Neural crest cell (in vitro differentiated cells): Measurements from ENCODE around the gene RANBP6. TPM values are rescaled to one million over a fixed set of nuclear protein-coding genes. Genes with fewer than 3 reads are reported as not detected.

Experiments
- DNase-seq: peaks from one replicate; pipeline ENCODE4 v3.0.0; 2021; ENCODE audit warnings: low read depth, mixed read lengths, low spot score
- H3K27ac Mint-ChIP-seq: one replicate; pipeline ENCODE4 v1.8.0; 2021; ENCODE audit warnings: mild to moderate bottlenecking, mixed read lengths; ENCODE audit not compliant: unreplicated experiment
- H3K27me3 Mint-ChIP-seq: 2 replicates; pipeline ENCODE4 v1.8.0; 2021; ENCODE audit warnings: low read depth, mild to moderate bottlenecking, mixed read lengths
- H3K36me3 Mint-ChIP-seq: 2 replicates; pipeline ENCODE4 v1.8.0; 2021; ENCODE audit warnings: low read depth, mild to moderate bottlenecking, mixed read lengths
- H3K4me1 Mint-ChIP-seq: 2 replicates; pipeline ENCODE4 v1.8.0; 2021; ENCODE audit warnings: mixed read lengths
- H3K4me3 Mint-ChIP-seq: one replicate; pipeline ENCODE4 v1.8.0; 2021; ENCODE audit warnings: mild to moderate bottlenecking, mixed read lengths
- H3K9me3 Mint-ChIP-seq: 2 replicates; pipeline ENCODE4 v1.8.0; 2021; ENCODE audit warnings: mixed read lengths
- total RNA-seq: library from RNA; stranded (reverse); gene quantifications from 2 replicates; pipeline ENCODE4 v1.2.1, GENCODE V29; 2021
- TF ChIP-seq, protein P1 (sequence below): fragments of 200-600 bp; sonication (generic); conservative IDR thresholded peaks from 2 replicates; pipeline ENCODE4 v1.5.0; 2021; ENCODE audit warnings: antibody characterized with exemption, mild to moderate bottlenecking

RANBP6 gene
- total RNA-seq, 1 donor from 2014 or later, result 25.6 TPM

DNA sequence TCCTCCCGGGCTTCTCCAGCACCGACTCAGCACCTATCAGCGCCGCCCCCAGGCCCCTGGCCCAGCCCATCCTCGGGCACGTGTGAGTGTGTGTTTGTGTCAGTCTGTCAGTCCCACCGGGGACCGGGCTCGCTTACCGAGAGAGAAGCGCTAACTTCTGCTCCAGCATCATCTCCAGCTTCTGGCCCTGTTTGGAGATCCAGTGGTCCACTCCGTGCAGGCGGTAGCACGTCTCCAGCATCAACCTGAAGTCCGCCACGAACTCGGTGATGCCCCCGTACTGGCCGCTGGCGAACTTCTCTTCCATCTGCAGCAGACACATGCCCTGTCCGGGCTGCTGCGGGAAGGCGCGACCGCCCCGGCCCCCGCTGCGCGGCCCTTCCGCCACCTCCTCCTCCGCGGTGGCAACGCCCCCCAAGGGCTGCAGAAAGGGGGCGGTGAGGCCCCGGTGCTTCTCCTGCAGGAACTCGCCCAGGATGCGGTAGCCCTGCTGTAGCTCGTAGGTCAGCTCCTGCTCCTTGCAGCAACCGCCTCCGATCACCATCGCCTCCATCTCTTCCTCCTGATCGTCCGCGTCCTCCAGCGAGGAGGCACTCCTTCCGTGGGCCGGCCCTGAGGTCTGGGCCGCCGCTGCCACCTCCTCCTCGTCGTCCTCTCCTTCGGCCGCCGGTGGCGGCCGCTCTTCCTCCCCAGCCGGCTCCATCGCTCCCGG is 8.2 kb downstream of the RANBP6 start:
- H3K9me3 Mint-ChIP-seq, result no peaks in the 10 kb centered on the region
- no peaks in the 10 kb centered on the region for H3K27me3 Mint-ChIP-seq
- H3K36me3 Mint-ChIP-seq, result peaks cover 11% of the 10 kb centered on the region
- peak overlapping the region; percentile 78 for H3K27ac Mint-ChIP-seq
- DNase-seq, result peak; percentile 75
- H3K4me1 Mint-ChIP-seq, result peaks cover 44% of the 10 kb centered on the region
- TF ChIP-seq, protein P1, sequence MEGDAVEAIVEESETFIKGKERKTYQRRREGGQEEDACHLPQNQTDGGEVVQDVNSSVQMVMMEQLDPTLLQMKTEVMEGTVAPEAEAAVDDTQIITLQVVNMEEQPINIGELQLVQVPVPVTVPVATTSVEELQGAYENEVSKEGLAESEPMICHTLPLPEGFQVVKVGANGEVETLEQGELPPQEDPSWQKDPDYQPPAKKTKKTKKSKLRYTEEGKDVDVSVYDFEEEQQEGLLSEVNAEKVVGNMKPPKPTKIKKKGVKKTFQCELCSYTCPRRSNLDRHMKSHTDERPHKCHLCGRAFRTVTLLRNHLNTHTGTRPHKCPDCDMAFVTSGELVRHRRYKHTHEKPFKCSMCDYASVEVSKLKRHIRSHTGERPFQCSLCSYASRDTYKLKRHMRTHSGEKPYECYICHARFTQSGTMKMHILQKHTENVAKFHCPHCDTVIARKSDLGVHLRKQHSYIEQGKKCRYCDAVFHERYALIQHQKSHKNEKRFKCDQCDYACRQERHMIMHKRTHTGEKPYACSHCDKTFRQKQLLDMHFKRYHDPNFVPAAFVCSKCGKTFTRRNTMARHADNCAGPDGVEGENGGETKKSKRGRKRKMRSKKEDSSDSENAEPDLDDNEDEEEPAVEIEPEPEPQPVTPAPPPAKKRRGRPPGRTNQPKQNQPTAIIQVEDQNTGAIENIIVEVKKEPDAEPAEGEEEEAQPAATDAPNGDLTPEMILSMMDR, result no peak
- H3K4me3 Mint-ChIP-seq, result peak overlapping the region; percentile 99

DNA sequence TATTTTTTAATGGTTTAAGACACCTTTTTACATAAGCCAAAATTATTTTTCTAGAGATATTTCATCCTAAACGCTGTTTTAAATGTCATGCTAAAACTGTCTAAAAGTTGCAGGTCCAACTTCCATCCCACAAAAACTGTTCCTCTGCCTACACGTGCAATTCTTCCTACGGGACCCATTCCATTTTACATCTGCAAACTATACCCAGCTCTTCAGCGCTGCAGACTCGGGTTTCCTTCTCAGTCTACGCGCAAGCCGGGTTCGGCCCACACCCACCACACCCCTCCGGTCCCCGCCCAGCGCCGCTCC is 8.7 kb downstream of the RANBP6 start:
- no peaks in the 10 kb centered on the region for H3K27me3 Mint-ChIP-seq
- H3K9me3 Mint-ChIP-seq, result no peaks in the 10 kb centered on the region
- H3K27ac Mint-ChIP-seq, result no peak overlapping the region
- H3K36me3 Mint-ChIP-seq, result peaks cover 7% of the 10 kb centered on the region
- H3K4me3 Mint-ChIP-seq, result peak overlapping the region; percentile 99
- DNase-seq, result no peak
- TF ChIP-seq, protein P1, result no peak
- H3K4me1 Mint-ChIP-seq, result peaks cover 39% of the 10 kb centered on the region

DNA sequence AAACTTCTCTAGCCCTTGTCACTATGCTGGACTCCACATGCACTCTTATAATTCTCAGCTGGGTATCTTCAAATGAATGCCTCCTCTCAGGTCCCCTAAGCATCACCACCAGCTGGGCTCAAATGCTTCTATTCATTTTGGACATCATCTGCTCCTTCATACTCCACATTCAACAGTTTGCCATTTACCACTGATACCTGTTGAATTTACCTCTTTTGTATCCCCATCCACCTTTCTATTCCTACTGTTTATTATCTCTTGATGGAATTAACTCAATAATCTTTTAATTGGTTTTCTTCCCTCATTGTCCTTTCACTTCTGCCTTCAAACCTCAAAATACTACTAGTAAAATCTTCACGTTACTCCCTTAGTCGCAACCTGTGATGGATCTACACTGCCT is 14.5 kb downstream of the RANBP6 start:
- TF ChIP-seq, protein P1, result no peak
- Mint-ChIP-seq H3K27ac (no peak overlapping the region), H3K4me1 (peaks cover 10% of the 10 kb centered on the region), H3K4me3 (no peak overlapping the region), H3K27me3 (no peaks in the 10 kb centered on the region), H3K9me3 (no peaks in the 10 kb centered on the region), H3K36me3 (no peaks in the 10 kb centered on the region)
- DNase-seq, result no peak

DNA sequence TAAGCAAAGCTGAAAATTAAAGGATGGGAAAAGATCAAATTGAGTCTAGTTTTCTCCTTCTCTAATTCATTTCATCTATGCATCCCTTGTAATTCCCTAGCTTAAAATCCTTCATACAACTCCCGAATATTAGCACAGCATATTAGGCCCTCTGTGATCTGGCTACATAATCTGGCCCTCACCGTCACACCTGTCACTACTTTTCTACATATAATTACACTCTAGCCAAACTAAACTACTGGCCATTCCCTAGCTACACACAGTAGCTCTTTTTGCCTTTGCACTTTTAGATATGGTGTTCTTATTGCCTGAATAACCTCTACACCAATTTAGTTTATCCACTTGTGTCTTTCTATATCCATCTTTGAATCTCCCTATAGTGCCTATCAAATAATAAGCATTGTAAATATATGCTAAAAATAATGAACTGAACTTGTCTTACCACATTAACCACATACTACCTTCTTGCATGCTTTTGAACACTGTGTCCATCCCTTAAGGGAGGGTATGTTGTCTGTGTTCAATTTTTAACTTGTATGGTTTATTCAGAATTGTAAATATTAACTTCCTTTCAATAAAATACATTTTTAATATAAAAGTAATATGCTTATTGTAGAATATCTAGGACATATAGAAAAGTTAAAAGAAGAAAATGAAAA is 15.9 kb downstream of the RANBP6 start:
- Mint-ChIP-seq H3K27ac (no peak overlapping the region), H3K4me3 (no peak overlapping the region), H3K4me1 (peaks cover 9% of the 10 kb centered on the region), H3K36me3 (no peaks in the 10 kb centered on the region), H3K27me3 (no peaks in the 10 kb centered on the region), H3K9me3 (no peaks in the 10 kb centered on the region)
- no peak for DNase-seq
- TF ChIP-seq, protein P1, result no peak

DNA sequence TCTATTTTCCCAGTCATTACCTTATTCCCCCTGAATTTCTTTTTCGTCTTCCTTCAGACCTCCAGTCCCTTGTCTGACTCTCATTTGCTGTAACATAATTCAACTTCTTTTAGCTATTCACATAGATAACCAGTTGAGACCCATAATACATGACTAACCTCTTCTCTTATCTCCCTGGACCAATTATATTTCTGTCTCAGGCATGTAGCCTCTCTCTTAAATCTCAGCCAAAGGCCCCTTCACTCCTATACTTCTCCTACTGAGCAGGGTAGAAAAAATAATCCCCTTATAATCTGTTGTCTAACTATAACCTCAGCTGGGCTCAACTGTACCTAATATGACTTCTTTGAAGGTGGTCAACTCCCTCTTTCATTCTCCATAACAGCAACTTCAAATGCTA is 20.9 kb downstream of the RANBP6 start:
- TF ChIP-seq, protein P1, result no peak
- peaks cover 3% of the 10 kb centered on the region for H3K4me1 Mint-ChIP-seq
- H3K36me3 Mint-ChIP-seq, result no peaks in the 10 kb centered on the region
- H3K4me3 Mint-ChIP-seq, result no peak overlapping the region
- H3K27me3 Mint-ChIP-seq, result no peaks in the 10 kb centered on the region
- no peak for DNase-seq
- no peak overlapping the region for H3K27ac Mint-ChIP-seq
- H3K9me3 Mint-ChIP-seq, result no peaks in the 10 kb centered on the region
